OCI-M2 (cell line): Measurements from ENCODE around the gene FLOT1.

ENCODE experiments used
- DNase-seq: peaks from one replicate; lab custom pipeline; 2025; ENCODE audit not compliant: unreplicated experiment; lab: John Stamatoyannopoulos, UW

Gene FLOT1

DNA sequence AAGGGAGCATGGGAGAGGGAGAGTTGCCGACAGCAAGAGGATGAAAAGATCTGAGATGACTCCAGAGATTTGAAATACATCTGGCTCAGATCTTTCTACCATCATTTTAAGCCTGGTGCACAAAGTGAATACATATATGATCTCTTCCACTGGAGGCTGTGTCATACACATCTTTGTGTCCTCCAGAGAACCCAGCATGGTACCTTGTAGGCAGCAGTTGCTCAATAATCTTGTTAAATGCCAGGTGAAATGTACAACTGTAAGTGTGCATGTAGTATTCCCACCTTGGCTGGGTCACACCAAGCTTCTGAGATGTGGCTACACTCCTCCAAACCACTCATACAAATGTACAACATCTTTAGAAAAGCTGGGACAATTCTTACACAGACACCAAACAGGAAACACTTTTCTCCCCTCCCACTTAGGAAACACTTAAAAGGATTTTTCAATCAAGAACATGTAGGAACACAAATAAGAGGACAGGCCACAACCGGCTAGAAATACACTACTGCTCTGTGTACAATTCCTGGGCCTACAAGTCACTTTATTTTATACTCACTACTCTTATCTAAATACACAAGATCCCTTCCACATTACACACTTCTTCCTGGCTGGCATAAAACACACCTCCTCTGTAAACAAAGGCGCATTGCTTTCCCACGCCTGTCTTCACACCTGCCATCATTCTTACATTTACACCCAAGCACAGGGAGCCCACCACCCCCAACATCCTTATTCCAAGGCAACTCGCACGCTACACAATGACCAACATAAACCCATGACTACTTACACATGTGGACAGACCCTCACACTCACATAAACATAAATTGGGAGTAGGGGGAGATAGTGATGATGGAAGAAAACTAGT lies 5.6 kb upstream of the FLOT1 start:
- DNase-seq: no peak

DNA sequence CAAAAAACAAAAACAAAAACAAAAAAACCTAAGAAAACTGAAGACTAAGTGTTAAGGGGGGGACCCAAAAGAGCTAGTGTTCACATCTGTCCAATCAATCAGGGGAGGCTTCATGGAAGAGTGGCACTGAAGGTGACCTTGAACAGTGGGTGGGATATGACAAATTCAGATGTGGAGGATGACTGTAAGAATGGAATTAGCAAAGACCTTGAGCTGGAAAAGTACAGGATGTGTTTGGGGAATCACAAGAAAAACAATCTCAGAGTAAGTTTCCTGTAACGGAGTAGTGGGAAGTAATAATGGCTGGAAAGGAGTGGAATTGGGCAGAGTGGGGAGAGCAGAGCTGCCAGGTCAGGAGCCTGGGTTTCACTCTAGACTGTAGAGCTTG lies 4.8 kb upstream of the FLOT1 start:
- DNase-seq: no peak

DNA sequence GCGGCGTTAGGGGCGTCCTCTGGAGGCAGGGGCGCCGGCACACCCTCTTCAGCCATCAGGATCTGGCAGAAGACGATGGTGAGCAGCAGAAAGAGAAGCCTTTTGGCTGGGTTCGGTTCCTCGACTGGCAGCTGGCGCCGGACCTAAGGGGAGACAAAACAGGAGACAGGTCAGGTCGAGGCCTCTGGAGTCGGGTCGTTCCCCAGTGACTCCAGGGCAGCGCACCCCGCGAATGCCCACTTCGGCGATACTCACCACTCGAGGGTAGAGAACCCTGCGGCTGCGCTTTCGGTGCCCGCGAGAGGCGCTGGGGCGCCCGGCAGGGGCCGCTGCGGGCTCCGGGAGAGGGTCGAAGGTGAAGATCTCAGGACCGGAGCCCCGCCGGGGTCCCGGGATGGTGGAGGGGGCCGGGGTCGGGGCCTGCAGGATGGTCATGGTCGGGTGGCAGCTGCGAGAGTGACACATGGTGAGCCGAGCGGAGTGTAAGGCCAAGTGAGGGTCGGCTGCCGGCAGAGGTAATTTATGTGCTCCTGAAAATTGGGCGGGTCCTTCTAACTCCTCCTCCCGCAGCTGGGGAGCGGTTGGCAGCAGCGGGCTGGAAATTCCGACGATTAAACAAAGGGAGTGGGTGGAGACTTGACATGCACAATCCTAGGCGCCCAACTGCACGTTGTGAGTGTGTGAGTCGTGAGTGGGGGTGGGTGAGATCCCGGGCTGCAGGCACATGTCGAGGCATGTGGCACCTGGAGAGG lies 1.7 kb upstream of the FLOT1 start, which contains the start of gene IER3:
Gene IER3 (minus strand): TSS at position 494 of the 752 bp plus-strand sequence. CDS start 29 bp downstream, at position 465.
- peak; percentile 76 for DNase-seq

DNA sequence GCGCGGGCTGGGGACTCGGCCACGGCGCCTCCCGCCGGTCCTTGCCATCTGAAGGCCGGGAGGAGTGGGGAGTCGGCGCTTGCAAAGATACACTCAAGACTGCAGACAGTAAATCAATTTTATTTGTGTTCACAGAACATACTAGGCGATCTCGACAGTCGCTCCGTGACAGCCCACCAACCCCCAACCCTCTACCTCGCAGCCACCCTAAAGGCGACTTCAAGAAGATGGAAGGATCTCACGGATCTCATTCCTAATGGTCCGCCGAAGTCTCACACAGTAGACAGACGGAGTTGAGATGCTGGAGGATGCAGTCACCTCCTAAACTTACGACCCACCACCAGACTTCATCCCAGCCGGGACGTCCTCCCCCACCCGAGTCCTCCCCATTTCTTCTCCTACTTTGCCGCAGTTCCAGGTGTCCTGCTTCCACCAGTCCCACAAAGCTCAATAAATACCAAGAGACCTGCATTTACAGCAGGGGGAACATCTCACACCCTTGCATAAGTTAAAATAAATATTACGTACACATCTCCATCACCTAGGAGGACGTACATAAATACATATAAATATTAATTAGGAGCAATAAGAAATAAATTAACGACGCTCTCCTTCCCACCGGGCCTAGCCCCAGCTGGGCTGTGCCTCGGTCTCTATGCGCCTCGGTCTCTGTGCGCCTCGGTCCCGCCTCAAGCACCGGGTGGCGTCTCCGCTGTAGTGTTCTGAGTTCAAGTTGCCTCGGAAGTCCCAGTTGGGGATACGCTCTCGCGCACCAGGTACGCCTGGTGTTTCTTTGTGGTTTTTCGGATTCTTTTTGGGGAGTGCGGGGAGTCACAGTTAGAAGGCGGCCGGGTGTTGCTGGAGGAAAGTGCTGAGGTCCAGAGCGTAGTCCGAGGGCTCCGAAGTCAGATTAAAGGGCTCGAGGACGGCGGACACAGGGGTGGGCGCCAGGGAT lies 889 bp upstream of the FLOT1 start:
- DNase-seq: no peak

DNA sequence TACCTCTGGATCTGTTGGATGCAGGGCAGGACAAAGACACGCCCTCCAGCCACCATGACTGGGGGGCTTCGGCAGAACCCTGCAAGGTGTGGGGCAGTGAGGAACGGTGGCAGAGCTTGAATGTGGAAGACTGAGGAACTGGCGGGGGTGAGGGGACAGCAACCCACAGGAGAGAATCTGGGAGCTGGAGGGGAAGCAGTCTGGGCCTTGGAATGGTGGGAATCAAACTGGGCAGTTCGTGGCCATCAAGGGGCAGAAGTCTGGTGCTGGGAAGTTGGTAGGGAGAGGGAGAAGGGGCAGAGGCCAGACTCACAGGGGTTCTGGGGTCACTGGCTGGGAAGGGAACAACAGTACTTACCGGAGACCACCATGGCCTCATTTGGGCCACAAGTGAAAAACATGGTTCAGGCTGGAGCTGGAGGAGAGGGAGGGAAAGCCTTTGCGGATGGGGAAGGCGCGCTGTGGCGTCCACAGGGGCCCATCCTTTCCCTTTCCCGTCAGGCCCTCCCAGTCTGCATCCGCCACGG lies 635 bp downstream of the FLOT1 start:
- DNase-seq: no peak

DNA sequence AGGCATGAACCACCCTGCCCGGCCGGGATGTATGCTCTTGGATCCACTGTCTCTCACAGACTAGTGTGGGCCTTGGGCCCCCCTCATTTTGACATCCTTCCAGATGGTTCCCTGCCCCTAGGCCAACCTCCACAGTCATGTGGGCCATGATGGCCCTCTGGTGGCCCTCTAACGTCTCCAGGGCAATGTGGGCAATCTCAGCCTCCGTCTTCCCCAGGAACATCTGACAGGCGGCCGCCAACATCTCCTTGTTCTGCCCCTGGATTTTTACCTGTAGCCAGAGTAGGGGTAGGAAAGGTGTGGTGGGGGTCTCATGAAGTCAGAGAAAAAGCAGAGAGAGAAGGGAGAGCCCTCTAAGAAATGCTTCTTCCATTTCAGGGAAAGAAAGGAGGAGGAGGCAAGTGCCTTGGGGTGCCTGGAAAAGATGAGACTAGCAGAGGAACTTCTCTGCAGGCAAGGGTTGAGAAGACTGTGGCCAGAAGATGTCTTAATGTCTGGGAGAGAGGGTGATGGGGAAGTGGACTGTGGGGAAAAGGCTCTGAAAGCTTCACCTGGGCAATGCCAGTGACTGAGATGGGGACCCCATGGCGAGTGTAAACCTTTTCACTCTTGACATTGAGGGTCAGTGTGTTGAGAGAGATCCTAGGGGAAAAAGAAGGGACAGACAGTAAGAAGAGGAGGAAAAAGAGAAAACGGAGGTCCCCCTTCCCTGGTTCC lies 1.3 kb downstream of the FLOT1 start:
- DNase-seq: no peak

DNA sequence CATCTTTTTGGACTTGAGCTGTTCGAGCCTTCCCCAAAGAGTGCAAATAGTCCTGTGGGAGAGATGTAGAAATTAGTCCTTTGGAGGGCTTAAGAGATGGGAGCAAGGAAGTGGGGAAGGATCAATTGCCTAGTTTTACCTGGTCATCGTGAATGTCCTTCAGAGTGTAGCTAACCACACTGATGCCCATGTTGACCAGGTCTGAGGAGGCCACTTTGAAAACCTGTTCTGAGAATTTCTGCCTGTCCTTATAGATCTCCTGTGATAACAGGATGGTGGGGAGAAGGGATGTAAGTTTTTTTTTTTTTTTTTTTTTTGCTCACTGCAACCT lies 2.0 kb downstream of the FLOT1 start:
- DNase-seq: no peak

DNA sequence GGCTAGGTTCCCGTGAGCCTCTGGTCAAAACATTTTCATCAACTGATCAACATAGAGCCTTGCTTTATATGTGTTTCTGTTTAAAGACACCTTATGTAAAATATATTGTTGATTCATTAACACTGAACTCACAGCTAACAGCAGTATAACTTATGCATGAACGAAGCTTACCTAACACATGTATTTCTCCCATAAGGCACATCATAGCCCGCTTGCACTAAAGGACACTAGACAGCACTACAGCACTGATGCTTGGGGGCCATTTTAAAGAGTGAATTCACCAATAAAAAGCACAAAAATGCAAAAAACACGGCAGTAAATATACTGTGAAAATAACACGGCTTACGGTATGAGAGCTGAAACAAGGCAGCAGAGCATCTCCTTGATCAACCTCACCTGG lies 4.0 kb downstream of the FLOT1 start:
- DNase-seq: no peak

DNA sequence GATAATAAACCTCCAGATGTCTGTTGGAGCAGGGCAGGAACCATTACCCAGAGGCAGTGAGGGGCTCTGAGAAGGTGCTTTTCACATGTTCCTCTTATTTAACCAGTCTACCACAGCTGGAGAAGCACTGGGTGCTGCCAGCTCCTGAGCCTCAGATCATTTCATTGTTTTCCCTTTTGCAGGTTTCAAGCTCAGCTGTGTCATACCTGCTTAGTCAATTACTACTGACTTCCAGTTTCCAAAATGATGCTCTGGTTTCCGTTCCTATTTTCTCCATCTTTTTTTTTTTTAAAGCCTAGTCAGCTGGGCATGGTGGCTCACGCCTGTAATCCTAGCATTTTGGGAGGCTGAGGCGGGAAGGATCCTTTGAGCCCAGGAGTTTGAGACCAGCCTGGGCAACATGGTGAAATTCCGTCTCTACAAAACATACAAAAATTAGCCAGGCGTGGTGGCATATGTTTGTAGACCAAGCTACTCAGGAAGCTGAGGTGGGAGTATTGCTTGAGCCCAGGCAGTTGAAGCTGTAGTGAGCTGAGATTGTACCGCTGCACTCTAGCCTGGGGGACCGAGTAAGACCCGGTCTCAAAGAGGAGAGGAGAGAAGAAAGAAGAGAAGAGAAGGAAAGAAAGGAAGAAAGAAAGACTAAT lies 6.7 kb downstream of the FLOT1 start:
- no peak for DNase-seq

DNA sequence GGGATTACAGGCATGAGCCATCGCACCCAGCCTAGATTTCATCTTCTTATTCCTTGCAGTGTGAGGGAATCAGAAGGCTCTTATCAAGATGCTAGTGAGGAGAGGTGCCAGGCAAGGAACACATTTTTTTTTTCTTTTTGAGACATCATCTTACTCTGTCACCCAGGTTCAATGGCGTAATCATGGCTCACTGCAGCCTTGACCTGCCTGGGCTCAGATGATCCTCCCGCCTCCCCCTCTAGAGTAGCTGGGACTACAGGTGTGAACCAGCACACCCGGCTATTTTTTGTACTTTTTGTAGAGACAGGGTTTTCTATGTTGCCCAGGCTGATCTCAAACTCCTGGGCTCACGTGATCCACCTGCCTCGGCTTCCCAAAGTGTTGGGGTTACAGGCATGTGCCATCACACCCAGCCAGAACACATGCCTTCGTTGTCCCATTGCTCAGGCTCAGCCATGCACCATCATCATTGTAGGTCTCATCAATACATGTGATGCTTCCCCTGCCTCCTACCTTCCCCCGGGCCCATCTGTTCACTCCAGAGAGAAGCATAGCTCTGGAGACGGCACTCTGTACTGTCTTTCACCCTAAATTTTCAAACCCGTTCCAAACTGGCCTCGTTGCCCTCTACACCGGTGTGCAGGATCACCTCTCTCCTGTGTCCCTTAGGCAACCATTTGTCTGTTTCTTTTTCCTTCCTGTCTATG lies 10.1 kb downstream of the FLOT1 start:
- DNase-seq: no peak

DNA sequence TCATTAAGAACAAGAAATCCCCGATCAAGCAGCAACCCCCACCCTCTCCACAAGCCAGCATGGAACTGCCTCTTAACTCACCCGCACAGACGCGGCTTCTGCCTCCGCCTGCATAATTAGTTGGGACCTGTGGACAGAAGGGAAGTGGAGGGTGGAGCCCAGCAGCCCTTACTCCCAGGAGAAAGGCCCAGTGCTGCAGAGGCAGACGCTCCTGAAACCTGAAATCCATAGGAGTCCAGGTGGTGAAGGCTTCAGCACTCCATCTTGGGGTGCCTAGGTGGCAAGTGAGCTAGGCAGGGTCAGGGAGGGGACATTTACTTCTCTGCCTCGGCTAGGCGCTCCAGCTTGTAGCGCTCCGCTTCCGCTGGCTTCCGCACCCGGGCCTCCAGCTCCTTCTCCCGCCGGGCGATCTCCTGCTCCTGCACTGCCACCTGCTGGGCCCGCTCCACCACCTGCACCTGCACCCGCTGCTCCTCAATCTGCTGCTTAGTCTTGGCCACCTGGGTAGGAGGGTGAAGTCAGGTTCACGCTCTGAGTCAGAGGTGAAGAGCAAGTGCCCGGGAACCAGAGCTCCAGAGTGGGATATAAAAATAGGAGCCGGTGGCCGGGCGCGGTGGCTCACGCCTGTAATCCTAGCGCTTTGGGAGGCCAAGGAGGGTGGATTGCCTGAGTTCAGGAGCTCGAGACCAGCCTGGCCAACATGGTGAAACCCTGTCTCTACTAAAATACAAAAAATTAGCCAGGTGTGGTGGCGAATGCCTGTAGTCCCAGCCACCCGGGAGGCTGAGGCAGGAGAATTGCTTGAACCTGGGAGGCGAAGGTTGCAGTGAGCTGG lies 11.7 kb downstream of the FLOT1 start:
- no peak for DNase-seq

DNA sequence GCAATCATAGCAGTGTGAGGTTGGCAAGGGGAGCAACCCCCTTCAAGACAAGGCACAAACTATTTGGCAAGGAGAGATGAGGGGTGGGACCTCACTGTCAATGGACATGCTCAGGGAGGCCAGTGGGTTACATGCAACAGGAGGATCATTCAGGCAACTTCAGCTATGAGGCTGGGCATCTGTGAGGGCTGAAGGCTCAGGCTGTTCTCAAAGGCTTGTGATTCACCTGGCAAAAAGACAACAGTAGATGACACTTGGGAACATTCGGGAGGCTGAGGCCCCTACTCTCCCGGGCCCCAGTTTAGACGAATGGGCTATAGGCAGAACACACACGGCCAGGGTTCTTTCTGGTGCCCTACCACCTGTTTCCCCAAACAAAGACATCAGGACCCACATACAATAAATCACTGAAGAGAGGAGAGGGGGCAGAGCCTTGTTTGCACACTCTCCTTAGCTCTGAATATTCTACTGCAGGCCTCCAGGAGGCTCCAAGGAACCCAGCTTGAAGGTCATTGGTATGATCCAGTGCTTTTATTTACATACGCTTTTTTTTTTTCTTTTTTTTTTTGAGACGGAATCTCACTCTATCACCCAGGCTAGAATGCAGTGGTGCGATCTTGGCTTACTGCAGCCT lies 14.4 kb downstream of the FLOT1 start:
- DNase-seq: no peak

DNA sequence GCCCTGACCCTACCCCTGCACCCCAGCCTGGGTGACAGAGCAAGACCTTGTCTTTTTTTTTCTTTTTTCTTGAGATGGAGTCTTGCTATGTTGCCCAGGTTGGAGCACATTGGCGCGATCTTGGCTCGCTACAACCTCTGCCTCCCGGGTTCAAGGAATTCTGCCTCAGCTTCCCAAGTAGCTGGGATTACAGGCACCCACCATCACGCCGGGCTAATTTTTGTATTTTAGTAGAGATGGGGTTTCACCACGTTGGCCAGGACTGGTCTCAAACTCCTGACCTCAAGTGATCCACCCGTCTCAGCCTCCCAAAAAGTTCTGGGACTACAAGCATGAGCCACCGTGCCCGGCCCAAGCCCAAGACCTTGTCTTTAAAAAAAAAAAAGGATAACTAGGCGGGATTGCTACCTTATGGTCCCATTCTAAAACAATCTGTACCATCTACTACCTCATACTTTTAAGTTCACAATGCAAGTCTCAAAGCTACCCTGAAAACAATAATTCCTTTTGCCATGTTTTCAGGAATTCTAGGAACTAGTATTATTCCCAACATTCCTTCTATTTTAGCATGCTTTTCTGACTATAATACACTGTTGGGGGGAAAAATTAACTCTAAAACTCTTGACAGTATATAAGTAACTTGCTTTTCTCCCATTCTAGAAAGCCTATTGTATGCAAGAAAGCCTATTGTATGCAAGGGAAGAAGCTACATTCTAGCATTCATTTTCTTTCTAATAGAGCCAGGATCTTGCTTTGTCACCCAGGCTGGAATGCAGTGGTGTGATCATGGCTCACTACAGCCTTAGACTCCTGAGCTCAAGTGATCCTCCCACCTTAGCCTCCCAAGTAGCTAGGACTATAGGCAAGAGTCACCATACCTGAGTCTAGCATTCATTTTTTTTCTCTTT lies 15.7 kb downstream of the FLOT1 start:
- DNase-seq: no peak

DNA sequence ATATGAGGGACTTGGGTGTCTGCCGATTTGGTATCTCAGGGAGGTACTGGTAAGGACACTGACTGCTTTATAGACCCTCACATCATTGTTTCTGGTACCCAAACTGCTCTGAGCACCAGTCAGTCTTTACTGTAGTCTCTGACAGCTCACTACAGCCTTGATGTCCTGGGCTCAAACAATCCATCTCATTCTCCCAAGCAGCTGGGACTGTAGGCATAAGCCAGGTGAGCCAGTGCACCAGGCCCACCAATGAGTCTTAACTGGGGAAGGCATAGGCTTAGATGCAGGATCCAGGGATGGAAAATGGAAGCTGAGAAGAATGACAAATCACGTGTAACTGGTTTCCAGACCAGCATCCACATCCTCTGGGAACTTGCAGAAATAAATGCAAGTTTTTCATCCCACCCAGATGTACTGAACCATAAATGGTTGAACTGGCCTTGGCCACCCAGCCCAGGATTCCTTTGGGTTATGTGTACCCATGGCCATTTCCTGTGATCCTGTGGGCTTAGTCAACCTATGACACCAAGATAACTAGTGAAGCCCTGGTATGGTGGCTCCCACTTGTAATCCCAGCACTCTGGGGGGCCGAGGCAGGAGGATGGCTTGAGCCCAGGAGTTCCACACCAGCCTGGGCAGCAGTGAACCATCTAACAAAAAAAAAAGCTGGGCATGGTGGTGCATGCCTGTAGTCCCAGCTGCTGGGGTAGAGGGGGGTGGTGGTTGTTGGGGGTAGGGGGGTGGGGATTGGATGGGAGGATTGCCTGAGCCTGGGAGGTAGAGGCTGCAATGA lies 16.6 kb downstream of the FLOT1 start:
- DNase-seq: no peak

DNA sequence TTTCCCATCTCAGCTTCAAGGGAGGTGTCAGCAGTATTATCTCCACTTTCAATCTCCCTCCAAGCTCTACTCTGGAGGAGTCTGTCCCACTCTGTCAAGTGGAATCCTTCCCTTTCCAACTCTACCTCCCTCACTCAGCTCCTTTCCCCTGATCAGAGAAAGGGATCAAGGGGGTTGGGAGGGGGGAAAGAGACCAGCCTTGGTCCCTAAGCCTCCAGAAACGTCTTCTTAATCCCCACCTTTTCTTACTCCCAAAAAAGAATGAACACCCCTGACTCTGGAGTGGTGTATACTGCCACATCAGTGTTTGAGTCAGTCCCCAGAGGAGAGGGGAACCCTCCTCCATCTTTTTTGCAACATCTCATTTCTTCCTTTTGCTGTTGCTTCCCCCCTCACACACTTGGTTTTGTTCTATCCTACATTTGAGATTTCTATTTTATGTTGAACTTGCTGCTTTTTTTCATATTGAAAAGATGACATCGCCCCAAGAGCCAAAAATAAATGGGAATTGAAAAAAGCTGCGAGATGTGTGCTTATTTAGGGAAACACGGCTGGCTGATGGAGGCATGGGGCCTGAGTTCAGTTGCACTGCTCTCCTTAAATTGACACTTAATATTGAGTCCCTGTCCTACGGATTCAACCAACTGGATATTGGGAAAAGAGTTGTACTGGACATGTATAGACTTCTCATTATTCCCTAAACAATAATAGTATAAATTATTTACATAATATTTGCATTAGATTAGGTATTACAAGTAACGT lies 17.4 kb downstream of the FLOT1 start:
- DNase-seq: no peak
